ENCODE results near the gene VLDLR. TPM values are rescaled to one million over a fixed set of nuclear protein-coding genes. Genes with fewer than 3 reads are reported as not detected.

The VLDLR gene
- total and polyA plus RNA-seq, 7 donors: 1.8 to 13.6 (median 4.0) TPM

DNA sequence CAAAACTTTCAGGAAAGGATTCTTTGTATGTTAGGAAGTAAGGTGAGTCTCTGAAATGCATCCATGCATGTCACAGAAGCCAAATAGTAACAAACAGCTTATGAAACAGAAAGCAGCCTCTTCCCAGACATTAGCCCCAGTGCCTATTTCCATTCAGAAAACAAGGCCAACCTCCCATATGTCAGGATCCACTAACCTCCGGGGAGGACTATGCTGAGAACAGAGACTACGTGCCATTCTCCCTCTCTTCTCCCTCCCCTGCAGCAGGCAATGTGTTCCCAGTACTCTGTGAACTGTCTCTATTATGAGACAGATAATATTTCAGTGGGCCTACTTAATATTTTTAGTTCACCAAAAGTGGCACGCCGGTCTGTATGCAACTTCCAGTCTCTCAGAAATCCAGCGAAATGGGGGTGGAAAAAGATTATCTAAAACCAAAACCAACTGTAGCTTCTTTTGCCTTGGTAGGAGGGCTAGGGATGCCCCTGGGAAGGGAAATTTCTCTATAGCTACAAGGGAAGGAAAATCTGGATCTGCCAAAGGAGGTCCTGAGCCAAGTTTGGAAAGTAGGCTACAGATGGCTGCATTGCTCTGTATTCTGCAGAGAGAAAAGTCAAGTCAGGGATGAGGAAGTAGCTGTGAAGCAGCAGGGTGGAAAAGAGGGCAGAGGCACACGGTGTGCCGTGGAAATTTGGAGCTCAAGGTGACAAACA is 42.0 kb downstream of the VLDLR start:
- DNase-seq: no peak
- Histone ChIP-seq H3K27ac (peak overlapping the region in 3 of 4 donors; percentile 41 to 52 (median 52)), H3K4me1 (peaks cover 0 to 13% (median 0%) of the 10 kb centered on the region in 4 donors), H3K9me3 (peaks cover 0 to 2% (median 0%) of the 10 kb centered on the region in 4 donors), H3K4me3 (no peak overlapping the region), H3K27me3 (no peaks in the 10 kb centered on the region), H3K36me3 (no peaks in the 10 kb centered on the region)
- TF ChIP-seq EP300 (IDR thresholded peaks at IDR 0.05) (no peak), POLR2A (IDR thresholded peaks at IDR 0.05) (no peak), POLR2AphosphoS5 (IDR thresholded peaks at IDR 0.05) (no peak)
- TF ChIP-seq, protein P1, sequence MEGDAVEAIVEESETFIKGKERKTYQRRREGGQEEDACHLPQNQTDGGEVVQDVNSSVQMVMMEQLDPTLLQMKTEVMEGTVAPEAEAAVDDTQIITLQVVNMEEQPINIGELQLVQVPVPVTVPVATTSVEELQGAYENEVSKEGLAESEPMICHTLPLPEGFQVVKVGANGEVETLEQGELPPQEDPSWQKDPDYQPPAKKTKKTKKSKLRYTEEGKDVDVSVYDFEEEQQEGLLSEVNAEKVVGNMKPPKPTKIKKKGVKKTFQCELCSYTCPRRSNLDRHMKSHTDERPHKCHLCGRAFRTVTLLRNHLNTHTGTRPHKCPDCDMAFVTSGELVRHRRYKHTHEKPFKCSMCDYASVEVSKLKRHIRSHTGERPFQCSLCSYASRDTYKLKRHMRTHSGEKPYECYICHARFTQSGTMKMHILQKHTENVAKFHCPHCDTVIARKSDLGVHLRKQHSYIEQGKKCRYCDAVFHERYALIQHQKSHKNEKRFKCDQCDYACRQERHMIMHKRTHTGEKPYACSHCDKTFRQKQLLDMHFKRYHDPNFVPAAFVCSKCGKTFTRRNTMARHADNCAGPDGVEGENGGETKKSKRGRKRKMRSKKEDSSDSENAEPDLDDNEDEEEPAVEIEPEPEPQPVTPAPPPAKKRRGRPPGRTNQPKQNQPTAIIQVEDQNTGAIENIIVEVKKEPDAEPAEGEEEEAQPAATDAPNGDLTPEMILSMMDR (IDR thresholded peaks at IDR 0.05): no peak
- intact Hi-C loops (cut with DNase I): no loop called here
- WGBS, 2 donors: 72 to 91% methylated on average over 7 of the region's 7 CpGs

DNA sequence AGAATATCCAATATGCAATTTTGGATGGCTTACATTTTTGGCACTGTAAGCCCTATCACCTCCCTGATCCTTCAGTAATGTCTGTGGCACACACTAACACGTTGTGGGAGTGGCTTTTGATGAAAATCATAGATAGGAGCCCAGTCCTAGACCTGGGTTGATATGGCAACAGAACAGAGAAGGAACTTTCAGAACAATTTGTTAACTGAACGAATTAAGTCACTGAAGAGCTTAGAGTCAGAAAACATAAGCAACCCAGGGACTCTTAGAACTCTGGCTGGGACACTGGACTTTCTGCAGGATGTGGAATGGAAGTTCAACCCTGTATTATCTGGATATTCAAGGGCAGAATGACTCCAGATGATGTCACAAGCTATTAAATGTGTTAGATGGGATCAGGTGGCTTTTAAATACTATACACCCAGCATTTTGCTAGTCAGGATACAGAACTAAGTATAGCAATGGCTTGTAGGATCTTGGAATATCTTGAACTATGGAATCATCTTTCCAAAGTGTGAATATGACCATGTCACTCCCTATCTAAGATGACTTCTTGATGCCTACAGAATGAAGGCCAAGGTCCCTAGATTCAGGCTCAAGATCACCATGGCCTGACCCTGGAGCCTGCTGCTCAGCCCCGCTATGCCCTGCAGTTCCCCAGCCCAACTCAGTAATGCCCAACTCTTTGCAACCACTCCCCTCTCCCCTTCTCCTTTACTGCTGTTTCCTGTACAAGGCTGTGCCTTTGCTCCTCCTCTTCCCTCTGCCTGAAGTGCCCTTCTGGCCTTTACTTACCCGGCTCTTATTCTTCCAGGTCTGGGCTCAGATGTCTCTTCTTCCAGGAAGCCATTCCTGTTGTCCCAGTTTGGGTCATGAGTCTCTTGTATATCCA is 42.8 kb downstream of the VLDLR start:
- peaks cover 0 to 13% (median 0%) of the 10 kb centered on the region in 4 donors for H3K4me1 ChIP-seq
- DNase-seq: no peak
- H3K4me3 ChIP-seq: no peak overlapping the region
- H3K27ac ChIP-seq: peak overlapping the region in 2 of 4 donors; percentile 52
- intact Hi-C loops (cut with DNase I): no loop called here
- WGBS, 2 donors: 69 to 76% methylated on average over 4 of the region's 4 CpGs
- H3K9me3 ChIP-seq: peaks cover 0 to 2% (median 0%) of the 10 kb centered on the region in 4 donors
- TF ChIP-seq POLR2AphosphoS5 (IDR thresholded peaks at IDR 0.05) (no peak), EP300 (IDR thresholded peaks at IDR 0.05) (no peak)
- no peaks in the 10 kb centered on the region for H3K27me3 ChIP-seq
- H3K36me3 ChIP-seq: no peaks in the 10 kb centered on the region

DNA sequence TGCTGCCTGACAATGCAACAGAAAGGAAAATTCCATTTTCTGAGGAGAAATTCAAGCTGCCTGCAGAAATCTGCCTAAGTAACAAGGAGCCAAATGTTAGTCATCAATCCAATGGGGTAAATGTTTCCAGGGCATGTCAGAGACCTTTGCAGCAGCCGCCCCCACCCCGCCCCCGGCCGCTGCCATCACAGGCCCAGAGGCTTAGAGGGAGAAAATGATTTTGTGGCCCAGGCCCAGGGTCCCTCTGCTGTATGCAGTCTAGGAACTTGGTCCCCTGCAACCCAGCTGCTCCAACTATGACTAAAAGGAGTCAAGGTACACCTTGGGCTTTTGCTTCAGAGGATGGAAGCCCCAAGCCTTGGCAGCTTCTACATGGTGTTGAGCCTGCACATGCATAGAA is 45.0 kb downstream of the VLDLR start:
- no peak for DNase-seq
- intact Hi-C loops (cut with DNase I): no loop called here

DNA sequence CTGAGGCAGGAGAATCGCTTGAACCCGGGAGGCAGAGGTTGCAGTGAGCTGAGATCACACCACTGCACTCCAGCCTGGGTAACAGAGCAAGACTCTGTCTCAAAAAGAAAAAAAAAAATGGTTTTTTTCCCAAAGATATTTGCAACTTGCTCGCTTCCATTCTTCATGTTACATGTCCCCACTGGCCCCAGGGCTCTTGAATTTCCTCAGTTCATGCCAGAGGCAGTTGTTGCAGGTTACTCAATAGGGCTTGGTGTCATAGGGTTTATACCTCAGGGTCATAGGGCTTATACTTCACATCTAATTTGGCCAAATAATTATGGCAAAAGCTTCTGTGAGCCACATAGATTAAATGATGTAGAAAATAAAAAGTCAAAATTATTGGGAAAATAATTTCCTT is 51.6 kb downstream of the VLDLR start:
- Histone ChIP-seq H3K4me1 (peaks cover 0 to 16% (median 10%) of the 10 kb centered on the region in 4 donors), H3K36me3 (no peaks in the 10 kb centered on the region), H3K27me3 (no peaks in the 10 kb centered on the region), H3K27ac (no peak overlapping the region), H3K9me3 (no peaks in the 10 kb centered on the region), H3K4me3 (no peak overlapping the region)
- intact Hi-C loops (cut with DNase I): no loop called here
- TF ChIP-seq POLR2A (IDR thresholded peaks at IDR 0.05) (no peak), EP300 (IDR thresholded peaks at IDR 0.05) (no peak), POLR2AphosphoS5 (IDR thresholded peaks at IDR 0.05) (no peak)
- TF ChIP-seq, protein P1 (IDR thresholded peaks at IDR 0.05): no peak
- DNase-seq: no peak
- WGBS, 2 donors: 95% methylated on average over 1 of the region's 3 CpGs

More for the DNA sequence above, 45.0 kb downstream of the VLDLR start:
- WGBS, 2 donors: 96 to 97% methylated on average over 4 of the region's 4 CpGs
- no peaks in the 10 kb centered on the region for H3K27me3 ChIP-seq
- TF ChIP-seq POLR2AphosphoS5 (IDR thresholded peaks at IDR 0.05) (no peak), POLR2A (IDR thresholded peaks at IDR 0.05) (no peak), EP300 (IDR thresholded peaks at IDR 0.05) (no peak)
- TF ChIP-seq, protein P1 (IDR thresholded peaks at IDR 0.05): no peak
- no peak overlapping the region for H3K4me3 ChIP-seq
- H3K9me3 ChIP-seq: peaks cover 0 to 2% (median 0%) of the 10 kb centered on the region in 4 donors
- H3K4me1 ChIP-seq: peaks cover 0 to 13% (median 0%) of the 10 kb centered on the region in 4 donors
- no peaks in the 10 kb centered on the region for H3K36me3 ChIP-seq
- H3K27ac ChIP-seq: no peak overlapping the region
